HL-60/S4 treated with phorbol 12-myristate 13-acetate at 8.2 ng/mL for 4 days and 3 days (cell line): ENCODE measurements around the gene LSM3.

Source experiments
- in situ Hi-C: fragments of 300-500 bp; cut with MboI; formaldehyde crosslinking; loops from 2 replicates; pipeline ENCODE4 v1.15.0; 2022; ENCODE audit warnings: low sequenced_read_pairs

Gene LSM3

DNA sequence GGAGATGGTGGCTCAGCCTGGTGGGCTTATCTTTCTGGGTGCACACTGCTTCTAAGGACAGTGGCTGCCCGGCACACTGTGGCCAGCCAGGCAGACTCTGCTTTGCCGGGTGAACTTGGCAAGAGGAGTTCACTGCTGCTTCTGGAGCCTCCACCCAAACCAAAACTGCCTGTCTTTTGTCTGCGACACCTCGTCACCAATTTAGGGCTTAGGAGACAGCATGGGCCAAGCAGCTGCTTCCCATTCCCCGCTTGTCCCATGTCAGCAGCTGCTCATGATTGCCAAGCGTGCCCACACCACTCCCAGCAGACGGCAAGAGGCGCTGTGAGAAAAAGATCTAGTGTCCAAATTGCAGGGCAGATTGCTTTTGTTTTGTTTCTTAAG is 57.3 kb downstream of the LSM3 start:
- in situ Hi-C loops, result no loop called here

- in situ Hi-C loops, result no loop called here
These were observed 58.3 kb downstream of the LSM3 start for GRCh38 chr3:14236902-14237301.

- in situ Hi-C loops, result no loop called here
These were observed 58.8 kb downstream of the LSM3 start for GRCh38 chr3:14237457-14237856.

- in situ Hi-C loops, result no loop called here
These were observed 59.7 kb downstream of the LSM3 start for GRCh38 chr3:14238356-14238755.

GRCh38 chr3:14238930-14239329 is 60.3 kb downstream of the LSM3 start:
- in situ Hi-C loops, result no loop called here

DNA sequence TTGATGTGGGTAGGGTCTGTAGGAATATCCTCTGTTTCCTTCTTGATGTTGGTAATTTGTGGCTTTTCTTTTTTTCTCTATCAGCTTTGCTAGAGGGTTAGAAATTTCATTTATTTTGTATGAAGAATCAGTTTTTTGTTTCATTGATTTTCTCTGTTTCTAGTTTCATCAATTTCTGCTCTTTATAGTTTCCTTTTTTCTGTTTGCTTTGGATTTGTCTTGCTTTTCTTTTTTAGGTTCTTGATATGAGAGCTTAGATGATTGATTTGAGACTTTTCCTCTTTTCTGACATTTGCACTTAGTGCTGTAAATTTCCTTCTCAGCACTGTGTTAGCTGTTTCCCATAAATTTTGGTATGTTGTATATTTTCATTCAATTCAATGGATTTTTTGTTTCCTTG is 61.3 kb downstream of the LSM3 start:
- in situ Hi-C loops, result no loop called here

DNA sequence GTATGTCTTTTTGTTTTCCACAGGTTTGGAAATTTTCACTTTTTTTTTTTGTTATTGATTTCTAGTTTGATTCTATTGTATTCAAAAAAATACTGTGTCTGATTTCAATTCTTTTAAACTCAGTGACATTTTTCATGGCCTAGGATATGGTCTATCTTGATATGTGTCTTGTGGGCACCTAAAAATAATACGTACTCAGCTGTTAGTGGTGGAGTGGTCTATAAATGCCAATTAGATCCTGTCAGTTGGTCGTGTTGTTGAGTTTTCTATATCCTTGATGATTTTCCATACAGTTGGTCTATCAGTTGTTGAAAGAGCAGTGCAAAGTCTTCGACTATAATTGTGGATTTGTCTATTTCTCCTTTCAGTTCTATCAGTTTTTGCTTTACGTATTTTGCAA is 61.7 kb downstream of the LSM3 start:
- in situ Hi-C loops, result no loop called here

GRCh38 chr3:14241716-14242115 is 63.1 kb downstream of the LSM3 start:
- in situ Hi-C loops, result no loop called here

GRCh38 chr3:14242490-14243311 is 64.1 kb downstream of the LSM3 start:
- in situ Hi-C loops, result no loop called here

- in situ Hi-C loops, result no loop called here
These were observed 65.2 kb downstream of the LSM3 start for GRCh38 chr3:14243782-14244181.

- in situ Hi-C loops, result no loop called here
These were observed 66.1 kb downstream of the LSM3 start for GRCh38 chr3:14244521-14245247.

GRCh38 chr3:14245248-14245639 is 66.6 kb downstream of the LSM3 start:
- in situ Hi-C loops, result no loop called here

GRCh38 chr3:14245822-14246221 is 67.2 kb downstream of the LSM3 start:
- in situ Hi-C loops, result no loop called here

GRCh38 chr3:14246414-14246813 is 67.8 kb downstream of the LSM3 start:
- in situ Hi-C loops, result no loop called here

- in situ Hi-C loops, result no loop called here
These were observed 69.8 kb downstream of the LSM3 start for GRCh38 chr3:14248477-14248848.

DNA sequence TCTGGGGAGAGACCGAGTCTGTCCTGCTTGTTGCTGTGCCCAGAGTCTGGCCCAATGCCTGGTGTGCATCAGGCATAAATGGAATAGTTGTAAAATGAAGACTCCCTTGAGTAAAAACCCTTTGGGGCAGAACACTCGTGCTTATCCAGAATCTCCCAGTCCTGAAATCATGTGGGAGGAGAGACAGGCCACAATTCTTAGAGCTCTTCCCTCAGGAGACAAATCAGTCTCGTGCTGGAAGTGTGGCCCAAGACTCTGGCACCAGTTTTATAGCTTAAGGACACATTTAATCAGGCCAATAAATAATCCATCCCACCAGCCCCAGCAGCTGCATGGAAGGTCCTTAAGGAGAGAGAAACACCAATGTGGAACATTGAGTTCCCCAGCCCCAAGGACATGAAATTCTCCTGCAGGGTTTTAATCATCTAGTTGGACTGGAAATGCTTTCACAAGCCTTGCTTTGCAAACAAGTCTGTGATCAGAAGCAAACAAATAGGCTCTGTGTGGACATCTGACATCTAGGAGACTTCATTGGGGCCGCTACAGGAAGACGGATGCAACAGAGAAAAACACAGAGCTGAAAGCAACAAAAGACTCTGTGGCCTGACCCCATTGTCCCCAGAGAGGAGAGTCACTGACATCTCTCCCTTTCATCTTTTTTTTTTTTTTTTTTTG is 70.4 kb downstream of the LSM3 start:
- in situ Hi-C loops, result no loop called here
